Measurements from ENCODE around the gene DNAJC18. TPM values are rescaled to one million over a fixed set of nuclear protein-coding genes. Genes with fewer than 3 reads are reported as not detected.

The DNAJC18 gene
- total and polyA plus RNA-seq, 2 of the 8 experiments (the other 6 are each of a cell fraction or from before 2014, with no cell fraction given), result 7.8 to 29.2 TPM

GRCh38 chr5:139426203-139426885 is 13.0 kb downstream of the DNAJC18 start:
- H3K27ac ChIP-seq (ENCODE audit: low read depth, low read length), result no peak overlapping the region
- WGBS, 2 experiments (ENCODE audit: extremely low coverage in 1 of 2, insufficient coverage in 1 of 2, insufficient read length in 1 of 2, insufficient replicate concordance in 2 of 2, low coverage in 1 of 2, low lambda C conversion rate in 2 of 2, missing lambda C conversion rate in 1 of 2), result 94% methylated on average over 8 of the region's 8 CpGs; no CpG with 5 or more reads in 1 of the 2 experiments
- no peak for TF ChIP-seq KDM5A (IDR thresholded peaks at IDR 0.05; ENCODE audit: low read length)
- no peak for TF ChIP-seq RNF2 (IDR thresholded peaks at IDR 0.05; ENCODE audit: borderline replicate concordance, low read depth, low read length, missing control alignments, poor library complexity, severe bottlenecking)
- no peak for TF ChIP-seq JUN (IDR thresholded peaks at IDR 0.05; ENCODE audit: low read depth, low read length)
- no peak for TF ChIP-seq JUND (IDR thresholded peaks at IDR 0.05; ENCODE audit: low read length)
- no peak for TF ChIP-seq ZNF274 (IDR thresholded peaks at IDR 0.05; ENCODE audit: borderline replicate concordance, extremely low read depth, low read length)
- no peak for TF ChIP-seq CREB1 (IDR thresholded peaks at IDR 0.05)
- TF ChIP-seq BACH1 (IDR thresholded peaks at IDR 0.05; ENCODE audit: low read length), result no peak
- TF ChIP-seq MAFK (IDR thresholded peaks at IDR 0.05; ENCODE audit: low read depth, low read length), result no peak
- no peak for TF ChIP-seq TAF1 (IDR thresholded peaks at IDR 0.05; ENCODE audit: low read depth, low read length)
- no peak for TF ChIP-seq CHD2 (IDR thresholded peaks at IDR 0.05; ENCODE audit: low read length)
- no peak for TF ChIP-seq POLR2A (IDR thresholded peaks at IDR 0.05; ENCODE audit: control extremely low read depth in 1 of 2, low read depth in 2 of 2, low read length in 2 of 2)
- TF ChIP-seq BRCA1 (IDR thresholded peaks at IDR 0.05; ENCODE audit: low read depth, low read length), result no peak
- TF ChIP-seq RBBP5 (IDR thresholded peaks at IDR 0.05; ENCODE audit: borderline replicate concordance, low read depth, low read length), result no peak
- no peak for TF ChIP-seq BCL11A (IDR thresholded peaks at IDR 0.05; ENCODE audit: low read depth in 2 of 2, low read length in 2 of 2)
- no peak for TF ChIP-seq POU5F1 (IDR thresholded peaks at IDR 0.05; ENCODE audit: low read depth, low read length)

More at GRCh38 chr5:139426203-139426885, 13.0 kb downstream of the DNAJC18 start:
- CTCF ChIA-PET (ENCODE audit: partially characterized antibody), result interaction anchor here (9.9 kb wide), 1 partner anchor 91 kb away, joined by 319 read pairs; no protein-coding TSS in a partner anchor
- H3K4me3 ChIP-seq (ENCODE audit: extremely low read depth in 1 of 4, insufficient read depth in 2 of 4, low read depth in 3 of 4, low read length in 4 of 4), result no peak overlapping the region
- H3K23ac ChIP-seq (ENCODE audit: insufficient read length), result no peak overlapping the region
- no peak overlapping the region for H2BK12ac ChIP-seq (ENCODE audit: low read depth, low read length)
- H2AFZ ChIP-seq (ENCODE audit: low read length), result no peak overlapping the region
- no peak overlapping the region for H3K4me2 ChIP-seq (ENCODE audit: insufficient read depth in 1 of 2, low read depth in 2 of 2, low read length in 2 of 2)
- H2BK5ac ChIP-seq (ENCODE audit: low read depth, low read length), result no peak overlapping the region
- H3K9ac ChIP-seq (replicated peaks in 1 of 4; ENCODE audit: extremely low read depth in 1 of 4, low read depth in 3 of 4, low read length in 3 of 4), result no peak overlapping the region
- H3K36me3 ChIP-seq (ENCODE audit: control insufficient read depth in 2 of 4, insufficient read depth in 4 of 4, low read length in 3 of 4), result peaks cover 5 to 34% (median 15%) of the 10 kb centered on the region in 4 experiments; a peak in 7 of 8 replicates
- no peak overlapping the region for H4K5ac ChIP-seq (ENCODE audit: insufficient read length, low read depth, low read length)
- no peak overlapping the region for H3K14ac ChIP-seq (ENCODE audit: insufficient read length)
- H4K20me1 ChIP-seq (replicated peaks in 1 of 2; ENCODE audit: control insufficient read depth in 1 of 2, insufficient read depth in 2 of 2, low read length in 2 of 2), result no peaks in the 10 kb centered on the region
- no peak overlapping the region for H3K4ac ChIP-seq (replicated peaks; ENCODE audit: insufficient read length, low read depth, low read length)
- H2BK20ac ChIP-seq (ENCODE audit: low read length), result no peak overlapping the region
- no peaks in the 10 kb centered on the region for H3K79me2 ChIP-seq (ENCODE audit: control insufficient read depth in 1 of 2, insufficient read depth in 2 of 2, low read length in 2 of 2)
- H3K4me1 ChIP-seq (replicated peaks in 1 of 4; ENCODE audit: control insufficient read depth in 3 of 4, insufficient read depth in 4 of 4, low read length in 3 of 4), result no peaks in the 10 kb centered on the region
- no peak overlapping the region for H2AK5ac ChIP-seq (ENCODE audit: low read depth, low read length)
- DNase-seq (ENCODE audit: low read depth in 1 of 2, low spot score in 2 of 2) (no peak), FAIRE-seq (no peak)
- H2BK120ac ChIP-seq (replicated peaks; ENCODE audit: low read depth, low read length), result no peak overlapping the region
- H3K27me3 ChIP-seq (replicated peaks in 1 of 4; ENCODE audit: control insufficient read depth in 3 of 4, extremely low read depth in 1 of 4, insufficient read depth in 3 of 4, low read length in 3 of 4), result no peaks in the 10 kb centered on the region
- no peak overlapping the region for H2BK15ac ChIP-seq (ENCODE audit: low read length)
- H3K18ac ChIP-seq (ENCODE audit: extremely low read depth, low read length), result no peak overlapping the region
- no peaks in the 10 kb centered on the region for H3K9me3 ChIP-seq (ENCODE audit: insufficient read depth in 2 of 2, low read depth in 1 of 2, low read length in 1 of 2)
- no peaks in the 10 kb centered on the region for H3K23me2 ChIP-seq (ENCODE audit: low read depth, low read length)
- no peak overlapping the region; the same call in 1 of the 2 replicates for H4K8ac ChIP-seq (ENCODE audit: extremely low read depth, insufficient read depth, low read length)
- no peak overlapping the region for H4K91ac ChIP-seq (replicated peaks; ENCODE audit: insufficient read length, low read length)
- H3K79me1 ChIP-seq (ENCODE audit: low read depth, low read length), result no peaks in the 10 kb centered on the region
- POLR2A ChIA-PET (ENCODE audit: partially characterized antibody), result interaction anchor here (0.6 to 4.2 kb wide), 2 partner anchors 12 to 91 kb away, joined by 3 to 15 read pairs; partner anchors contain the start of gene DNAJC18
- H3K56ac ChIP-seq (replicated peaks; ENCODE audit: insufficient read length, low read depth, low read length), result no peak overlapping the region
